Suprapubic skin (tissue), 4 donors: ENCODE results near the gene POLD3. TPM values are rescaled to one million over a fixed set of nuclear protein-coding genes. Genes with fewer than 3 reads are reported as not detected.

Experiments used
- DNase-seq, 2 donors: peaks; one replicate each; pipeline ENCODE4 v3.0.0-alpha.2; 2019; ENCODE audit warnings: low spot score in 2 of 2
- H3K27ac ChIP-seq: fragments of 200-600 bp; sonication (generic); one replicate; pipeline ENCODE4 v1.5.1; 2019
- H3K27me3 ChIP-seq: fragments of 200-600 bp; sonication (generic); one replicate; pipeline ENCODE4 v1.5.1; 2019
- H3K36me3 ChIP-seq: fragments of 200-600 bp; sonication (generic); one replicate; pipeline ENCODE4 v1.5.1; 2019
- H3K4me1 ChIP-seq: fragments of 200-600 bp; sonication (generic); one replicate; pipeline ENCODE4 v1.5.1; 2019
- H3K4me3 ChIP-seq: fragments of 200-600 bp; sonication (generic); one replicate; pipeline ENCODE4 v1.5.1; 2019; ENCODE audit warnings: mild to moderate bottlenecking
- H3K9me3 ChIP-seq: fragments of 200-600 bp; sonication (generic); one replicate; pipeline ENCODE4 v1.5.1; 2019
- EP300 ChIP-seq: sonication (generic); formaldehyde crosslinking; IDR thresholded peaks from one replicate; pipeline ENCODE4 v1.6.1; 2017; ENCODE audit warnings: antibody characterized with exemption
- POLR2A ChIP-seq, 2 donors: fragments of 450-650 bp; IDR thresholded peaks; one replicate each; pipeline ENCODE4 v1.6.1; 2017; ENCODE audit warnings: antibody characterized with exemption in 2 of 2, mild to moderate bottlenecking in 2 of 2, moderate library complexity in 2 of 2
- POLR2AphosphoS5 ChIP-seq, 3 donors: sonication (generic); formaldehyde crosslinking; IDR thresholded peaks; one replicate each; pipeline ENCODE4 v1.6.1; 2017; ENCODE audit warnings: antibody characterized with exemption in 3 of 3
- WGBS: methylation state at CpG from one replicate; pipeline ENCODE4 v1.1.5; 2018; 5-methylcytosine and 5-hydroxymethylcytosine counted together
- total RNA-seq, 4 donors: library from RNA; depleted of rRNA; stranded (reverse); fragments of >200 nt; gene quantifications; one replicate each; pipeline ENCODE4 v1.1.0, GENCODE V29; 2016
- TF ChIP-seq, protein P1 (sequence below), 2 donors: fragments of 200-600 bp in 1 of 2; fragments of 450-650 bp in 1 of 2; sonication (generic) in 1 of 2; IDR thresholded peaks; one replicate each; pipeline ENCODE4 v1.5.1; 2016 to 2019; ENCODE audit warnings: antibody characterized with exemption in 2 of 2, mild to moderate bottlenecking in 1 of 2, moderate library complexity in 1 of 2

The POLD3 gene
- total RNA-seq, 4 donors from 2014 or later = 10.9 to 26.6 (median 14.7) TPM

DNA sequence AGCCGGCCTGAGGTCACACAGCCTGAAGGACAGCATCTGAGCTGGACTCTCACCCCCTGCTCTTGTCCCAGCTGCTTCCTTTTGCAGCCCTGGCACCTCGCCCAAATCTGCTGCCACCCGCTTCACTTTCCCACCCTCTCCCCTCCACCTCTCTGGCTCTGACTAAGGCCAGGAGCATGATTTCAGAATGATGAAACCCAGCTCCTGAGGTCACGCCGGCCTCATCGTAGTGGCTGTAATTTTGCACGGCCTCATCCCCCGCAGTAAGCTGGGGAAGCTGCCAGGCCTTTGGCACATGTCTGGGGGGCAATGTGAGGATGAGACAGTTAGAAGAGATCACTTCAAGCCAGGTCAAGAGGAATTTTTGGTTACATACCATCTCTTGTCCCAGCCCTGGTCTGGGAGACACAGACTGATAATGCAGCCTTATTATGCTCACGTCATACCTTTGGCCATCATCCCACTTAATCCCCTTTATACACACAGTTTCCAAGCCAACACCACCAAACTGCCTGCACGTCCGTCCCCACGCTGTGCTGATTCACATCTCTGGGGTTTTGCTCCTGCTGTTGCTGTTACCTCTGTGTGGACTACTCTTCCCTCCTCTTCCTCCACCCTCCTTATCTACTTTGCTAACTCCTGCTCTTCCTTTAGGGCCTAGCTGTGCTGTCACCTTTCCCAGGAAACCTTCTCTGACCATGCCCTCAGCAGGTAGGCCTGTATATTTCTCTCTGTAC, 80.7 kb downstream of the POLD3 start:
- Histone ChIP-seq H3K27me3 (no peaks in the 10 kb centered on the region), H3K27ac (no peak overlapping the region), H3K4me1 (no peaks in the 10 kb centered on the region), H3K36me3 (no peaks in the 10 kb centered on the region), H3K4me3 (no peak overlapping the region), H3K9me3 (no peaks in the 10 kb centered on the region)
- WGBS = 68% methylated on average over 10 of the region's 12 CpGs
- DNase-seq = no peak
- TF ChIP-seq, protein P1, sequence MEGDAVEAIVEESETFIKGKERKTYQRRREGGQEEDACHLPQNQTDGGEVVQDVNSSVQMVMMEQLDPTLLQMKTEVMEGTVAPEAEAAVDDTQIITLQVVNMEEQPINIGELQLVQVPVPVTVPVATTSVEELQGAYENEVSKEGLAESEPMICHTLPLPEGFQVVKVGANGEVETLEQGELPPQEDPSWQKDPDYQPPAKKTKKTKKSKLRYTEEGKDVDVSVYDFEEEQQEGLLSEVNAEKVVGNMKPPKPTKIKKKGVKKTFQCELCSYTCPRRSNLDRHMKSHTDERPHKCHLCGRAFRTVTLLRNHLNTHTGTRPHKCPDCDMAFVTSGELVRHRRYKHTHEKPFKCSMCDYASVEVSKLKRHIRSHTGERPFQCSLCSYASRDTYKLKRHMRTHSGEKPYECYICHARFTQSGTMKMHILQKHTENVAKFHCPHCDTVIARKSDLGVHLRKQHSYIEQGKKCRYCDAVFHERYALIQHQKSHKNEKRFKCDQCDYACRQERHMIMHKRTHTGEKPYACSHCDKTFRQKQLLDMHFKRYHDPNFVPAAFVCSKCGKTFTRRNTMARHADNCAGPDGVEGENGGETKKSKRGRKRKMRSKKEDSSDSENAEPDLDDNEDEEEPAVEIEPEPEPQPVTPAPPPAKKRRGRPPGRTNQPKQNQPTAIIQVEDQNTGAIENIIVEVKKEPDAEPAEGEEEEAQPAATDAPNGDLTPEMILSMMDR (IDR thresholded peaks at IDR 0.05) = no peak
- TF ChIP-seq POLR2A (IDR thresholded peaks at IDR 0.05) = no peak
- no peak for TF ChIP-seq POLR2AphosphoS5 (IDR thresholded peaks at IDR 0.05)
- TF ChIP-seq EP300 = no peak

DNA sequence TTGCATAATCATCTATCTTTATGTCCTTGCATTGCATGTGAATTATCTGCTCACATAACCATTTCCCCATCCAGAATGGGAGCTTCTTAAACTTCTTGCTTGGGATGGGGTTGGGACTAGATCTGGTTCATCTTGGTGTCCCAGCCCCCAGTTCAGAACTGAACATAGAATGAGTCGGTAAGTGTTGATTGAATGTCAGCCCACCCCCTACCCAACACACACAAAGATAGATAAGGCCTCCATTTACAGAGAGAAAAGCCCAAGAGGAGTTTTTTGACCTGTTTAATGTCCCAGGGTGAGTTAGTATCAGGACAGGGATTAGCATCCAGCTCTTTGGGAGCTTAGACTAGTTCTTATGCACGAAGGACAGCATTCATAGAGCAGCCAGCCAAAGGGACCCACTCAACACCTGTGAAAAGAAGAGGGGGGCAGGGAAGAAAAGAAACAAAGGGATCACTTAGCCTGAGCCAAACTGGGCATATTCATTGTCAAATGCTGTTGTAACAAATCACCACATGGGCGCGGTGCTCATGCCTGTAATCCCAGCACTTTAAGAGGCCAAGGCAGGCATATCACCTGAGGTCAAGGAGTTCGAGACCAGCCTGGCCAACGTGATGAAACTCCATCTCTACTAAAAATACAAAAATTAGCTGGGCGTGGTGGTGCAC, 81.4 kb downstream of the POLD3 start:
- no peak overlapping the region for H3K4me3 ChIP-seq

DNA sequence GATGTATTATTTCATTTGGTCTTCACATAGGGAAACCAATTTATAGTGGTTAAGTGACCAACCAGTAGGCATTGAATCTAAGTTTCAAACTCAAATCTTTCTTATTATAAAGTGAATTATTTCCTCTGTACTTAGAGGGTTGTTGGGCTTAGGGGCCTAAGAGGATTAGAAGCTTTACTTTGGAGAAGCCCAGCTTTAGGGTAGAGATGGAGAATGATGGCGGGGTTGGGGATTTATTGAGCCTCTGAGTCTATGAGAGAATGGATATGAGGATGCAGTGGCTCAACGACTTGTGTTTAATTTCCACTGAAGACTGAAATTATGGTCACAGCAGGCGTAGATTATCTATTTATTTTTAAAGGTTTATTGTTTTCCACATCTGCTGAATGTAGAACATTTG, 83.4 kb downstream of the POLD3 start:
- no peak for DNase-seq
- WGBS = 89% methylated on average over 3 of the region's 3 CpGs
- H3K4me3 ChIP-seq = no peak overlapping the region
- no peaks in the 10 kb centered on the region for H3K27me3 ChIP-seq
- no peak for TF ChIP-seq EP300
- TF ChIP-seq POLR2AphosphoS5 (IDR thresholded peaks at IDR 0.05) = no peak
- TF ChIP-seq, protein P1 (IDR thresholded peaks at IDR 0.05) = no peak
- TF ChIP-seq POLR2A (IDR thresholded peaks at IDR 0.05) = no peak
- no peak overlapping the region for H3K27ac ChIP-seq
- H3K4me1 ChIP-seq = no peaks in the 10 kb centered on the region
- no peaks in the 10 kb centered on the region for H3K36me3 ChIP-seq
- no peaks in the 10 kb centered on the region for H3K9me3 ChIP-seq

More for the DNA sequence above, 81.4 kb downstream of the POLD3 start:
- no peak overlapping the region for H3K27ac ChIP-seq
- TF ChIP-seq, protein P1 (IDR thresholded peaks at IDR 0.05) = no peak
- TF ChIP-seq EP300 (no peak), POLR2A (IDR thresholded peaks at IDR 0.05) (no peak), POLR2AphosphoS5 (IDR thresholded peaks at IDR 0.05) (no peak)
- WGBS = 76% methylated on average over 7 of the region's 7 CpGs
- H3K27me3 ChIP-seq = no peaks in the 10 kb centered on the region
- H3K4me1 ChIP-seq = no peaks in the 10 kb centered on the region
- H3K36me3 ChIP-seq = no peaks in the 10 kb centered on the region
- no peak for DNase-seq
- no peaks in the 10 kb centered on the region for H3K9me3 ChIP-seq

DNA sequence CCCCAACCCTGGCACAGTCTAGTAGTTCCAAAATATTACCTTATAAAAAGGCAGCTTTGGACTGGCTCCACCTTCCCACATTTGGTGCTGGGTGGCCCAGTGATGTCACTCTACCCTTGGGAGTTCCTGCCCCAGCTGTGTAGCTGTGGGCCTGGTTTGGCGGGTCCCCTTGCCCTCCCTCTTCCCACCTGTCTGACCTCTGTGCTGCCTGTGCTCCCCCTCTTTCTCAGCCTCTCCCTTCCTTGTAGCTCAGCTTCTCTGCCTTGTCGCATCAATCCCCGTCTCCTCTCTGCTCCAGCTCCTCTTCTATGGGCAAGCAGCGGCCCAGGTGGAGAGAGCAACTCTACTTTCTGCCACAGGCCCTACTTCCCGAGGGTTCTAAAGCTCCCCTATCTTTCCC, 84.2 kb downstream of the POLD3 start:
- TF ChIP-seq, protein P1 (IDR thresholded peaks at IDR 0.05) = no peak
- TF ChIP-seq POLR2AphosphoS5 (IDR thresholded peaks at IDR 0.05) = no peak
- TF ChIP-seq EP300 = no peak
- no peak for TF ChIP-seq POLR2A (IDR thresholded peaks at IDR 0.05)
- H3K4me3 ChIP-seq = no peak overlapping the region
- H3K27me3 ChIP-seq = no peaks in the 10 kb centered on the region
- DNase-seq = no peak
- no peaks in the 10 kb centered on the region for H3K9me3 ChIP-seq
- no peaks in the 10 kb centered on the region for H3K4me1 ChIP-seq
- no peak overlapping the region for H3K27ac ChIP-seq
- H3K36me3 ChIP-seq = no peaks in the 10 kb centered on the region
- 86% methylated on average over 5 of the region's 5 CpGs for WGBS

DNA sequence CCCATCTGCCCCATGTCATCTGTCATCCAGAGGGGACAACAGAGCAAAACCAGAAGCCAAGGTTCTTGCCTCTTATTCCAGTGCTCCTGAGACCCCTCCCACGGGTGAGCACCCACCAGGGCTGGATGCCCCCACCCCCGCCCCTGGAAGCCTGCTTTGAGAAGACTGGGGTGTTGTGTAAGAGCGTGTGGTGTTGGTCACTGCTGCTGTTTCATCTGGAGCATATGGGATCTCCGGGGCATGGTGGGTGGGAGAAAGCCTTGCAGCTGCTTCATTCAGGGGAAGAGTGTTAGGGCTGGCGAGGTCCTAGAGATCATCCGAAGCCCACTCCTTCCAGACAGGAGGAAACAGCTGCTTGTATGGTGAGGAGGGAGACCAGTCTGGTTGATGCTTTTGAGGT, 84.7 kb downstream of the POLD3 start:
- Histone ChIP-seq H3K36me3 (no peaks in the 10 kb centered on the region), H3K4me3 (no peak overlapping the region), H3K9me3 (no peaks in the 10 kb centered on the region), H3K27me3 (no peaks in the 10 kb centered on the region), H3K4me1 (no peaks in the 10 kb centered on the region), H3K27ac (no peak overlapping the region)
- WGBS = 66% methylated on average over 6 of the region's 6 CpGs
- DNase-seq = no peak
- no peak for TF ChIP-seq POLR2A (IDR thresholded peaks at IDR 0.05)
- TF ChIP-seq EP300 = no peak
- TF ChIP-seq POLR2AphosphoS5 (IDR thresholded peaks at IDR 0.05) = no peak
- TF ChIP-seq, protein P1 (IDR thresholded peaks at IDR 0.05) = no peak
